HT1080 (cell line): ENCODE data around the gene KLC3. TPM values are rescaled to one million over a fixed set of nuclear protein-coding genes. Genes with fewer than 3 reads are reported as not detected.

ENCODE experiments used
- DNase-seq: peaks from one replicate; pipeline ENCODE4 v3.0.0-alpha.2; 2015; ENCODE audit warnings: low read depth
- total RNA-seq: library from RNA; depleted of rRNA; stranded (reverse); fragments of >200 nt; shearing (Covaris generic); gene quantifications from 2 replicates; pipeline ENCODE4 v1.2.3, GENCODE V29; 2014; rRNA removed

Gene KLC3
- total RNA-seq, 1 experiment from 2014 or later: 0.11 TPM

DNA sequence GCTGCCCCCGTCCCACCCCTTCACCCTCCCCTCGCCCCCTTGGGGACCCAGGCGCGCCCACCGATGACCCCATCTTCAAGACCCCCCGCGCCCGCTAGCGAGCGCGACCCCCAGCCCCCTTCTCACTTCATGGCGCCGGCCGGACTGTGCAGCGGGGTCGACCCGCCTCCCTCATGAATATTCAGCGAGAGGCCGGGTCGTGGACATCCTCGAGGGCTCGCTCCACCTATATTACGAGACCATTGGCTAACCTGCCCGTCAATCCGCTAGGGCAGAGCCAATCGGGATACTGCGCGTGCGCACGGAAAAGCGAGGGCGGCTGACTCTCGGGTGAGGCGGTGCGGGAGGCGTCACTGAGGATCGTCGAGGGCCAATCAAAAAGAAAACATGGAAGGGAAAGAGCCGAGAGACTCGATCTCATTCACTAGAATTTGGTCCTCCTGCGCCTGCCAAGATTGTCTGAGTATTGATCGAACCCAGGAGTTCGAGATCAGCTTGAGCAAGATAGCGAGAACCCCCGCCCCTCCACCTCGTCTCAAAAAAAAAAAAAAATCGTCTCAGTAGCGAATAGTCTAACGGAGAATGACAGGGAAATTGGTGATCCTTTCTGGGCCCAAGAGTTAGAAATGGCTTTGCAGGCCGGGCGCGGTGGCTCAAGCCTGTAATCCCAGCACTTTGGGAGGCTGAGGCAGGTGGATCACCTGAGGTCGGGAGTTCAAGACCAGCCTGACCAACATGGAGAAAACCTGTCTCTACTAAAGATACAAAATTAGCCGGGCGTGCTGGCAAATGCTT is 30.1 kb downstream of the KLC3 start, which contains the start of gene ERCC2:
TSS of gene ERCC2 (minus strand) at position 164 of the 795 bp plus-strand sequence. CDS start at position 131, 33 bp downstream.
- peak; percentile 97 for DNase-seq

DNA sequence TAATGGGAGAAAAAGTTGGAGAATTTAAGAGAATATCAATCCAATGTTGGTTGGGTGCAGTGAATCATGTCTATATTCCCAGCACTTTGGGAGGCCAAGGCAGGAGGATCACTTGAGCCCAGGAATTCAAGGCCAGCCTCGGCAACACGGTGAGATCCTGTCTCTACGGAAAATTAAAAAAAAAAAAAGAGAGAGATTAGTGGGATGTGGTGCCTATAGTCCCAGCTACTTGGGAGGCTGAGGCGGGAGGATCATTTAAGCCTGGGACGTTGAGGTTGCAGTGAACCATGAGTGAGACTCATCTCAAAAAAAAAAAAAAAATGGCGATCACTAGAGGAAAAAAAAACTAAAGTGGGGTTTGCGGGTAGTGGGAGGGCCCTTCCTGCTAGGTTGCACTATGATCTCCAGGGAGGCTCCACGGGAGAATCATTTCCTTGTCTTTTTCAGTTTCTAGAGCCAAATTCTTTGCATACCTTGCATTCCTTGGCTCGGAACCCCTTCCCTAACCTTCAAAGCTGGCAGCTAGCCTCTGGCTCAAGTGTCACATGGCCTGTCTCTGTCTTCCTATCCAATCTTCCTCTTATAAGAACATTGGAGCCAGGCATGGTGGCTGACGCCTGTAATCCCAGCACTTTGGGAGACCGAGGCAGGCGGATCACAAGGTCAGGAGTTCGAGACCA is 35.6 kb downstream of the KLC3 start:
- DNase-seq: peak; percentile 98

DNA sequence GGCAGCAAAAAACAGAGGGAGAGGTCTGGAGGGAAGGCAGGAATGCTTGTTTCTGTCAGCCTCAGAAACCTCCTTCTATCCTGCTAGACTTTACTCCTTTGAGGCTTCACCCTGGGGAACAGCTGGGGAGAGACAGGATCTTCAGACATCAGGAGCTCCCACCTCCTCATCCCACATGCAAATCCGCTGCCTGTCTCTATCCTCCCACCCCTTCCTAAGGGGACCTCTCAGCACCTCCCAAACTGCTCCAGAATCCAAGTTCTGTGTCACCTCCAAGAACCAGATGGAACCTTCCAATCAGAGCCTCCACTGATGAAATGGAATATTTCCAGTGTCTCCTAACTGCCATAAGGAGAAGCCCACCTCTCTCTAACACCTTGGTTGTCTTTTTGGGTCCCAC is 39.6 kb downstream of the KLC3 start:
- DNase-seq: no peak

DNA sequence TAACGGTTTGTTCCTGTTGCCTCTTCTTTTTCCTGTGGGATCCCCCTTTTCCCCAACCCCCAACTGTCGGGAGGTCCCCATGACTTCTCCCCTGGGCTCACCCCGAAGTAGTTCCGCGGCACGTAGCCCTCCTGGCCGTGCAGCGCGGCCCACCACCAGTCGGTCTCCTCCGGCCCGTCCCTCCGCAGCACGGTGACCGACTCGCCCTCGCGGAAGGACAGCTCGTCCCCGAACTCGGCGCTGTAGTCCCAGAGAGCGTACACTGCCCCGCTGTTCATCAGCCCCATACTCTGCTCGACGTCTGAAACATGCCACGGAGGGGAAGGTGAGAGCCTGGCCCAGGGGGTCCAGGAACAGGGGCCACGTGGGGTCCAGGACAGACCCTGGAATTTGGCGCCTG is 41.9 kb downstream of the KLC3 start:
- DNase-seq: no peak

DNA sequence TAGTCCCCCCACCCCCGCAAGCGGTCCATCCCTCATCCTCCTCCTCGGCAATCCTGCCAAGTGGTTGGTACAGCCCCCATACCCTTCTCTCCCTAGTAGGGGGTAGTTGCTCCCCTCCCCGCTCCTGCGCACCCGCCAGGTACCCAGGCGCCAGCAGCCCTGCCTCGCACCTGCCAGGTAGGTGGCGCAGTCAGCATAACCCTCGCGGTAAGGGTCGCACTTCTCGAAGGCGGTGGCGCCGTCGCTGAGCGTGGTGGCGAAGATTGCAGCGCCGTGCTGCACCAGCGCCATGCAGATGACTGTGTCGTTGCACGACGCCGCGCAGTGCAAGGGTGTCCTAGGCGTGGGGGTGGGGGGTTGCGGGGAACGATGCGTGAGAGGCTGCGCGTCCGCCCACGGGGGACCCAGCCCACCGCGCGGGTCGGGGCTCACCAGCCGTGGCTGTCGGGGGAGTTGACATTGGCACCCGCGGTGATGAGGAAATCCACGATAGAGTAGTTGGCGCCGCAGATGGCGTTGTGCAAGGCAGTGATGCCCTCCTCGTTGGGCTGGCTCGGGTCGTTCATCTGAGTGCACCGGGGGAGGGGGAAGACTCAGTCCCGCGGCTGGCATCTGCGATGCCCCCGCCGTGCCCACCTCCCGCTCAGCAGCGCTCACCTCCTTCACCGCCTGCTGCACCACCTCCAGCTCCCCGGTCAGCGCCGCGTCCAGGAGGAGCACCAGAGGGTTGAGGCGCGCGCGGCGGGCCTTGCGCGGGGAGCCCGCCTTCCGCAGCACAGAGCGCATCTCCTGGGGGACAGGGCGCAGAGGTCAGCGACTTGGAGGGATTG is 45.1 kb downstream of the KLC3 start:
- no peak for DNase-seq

DNA sequence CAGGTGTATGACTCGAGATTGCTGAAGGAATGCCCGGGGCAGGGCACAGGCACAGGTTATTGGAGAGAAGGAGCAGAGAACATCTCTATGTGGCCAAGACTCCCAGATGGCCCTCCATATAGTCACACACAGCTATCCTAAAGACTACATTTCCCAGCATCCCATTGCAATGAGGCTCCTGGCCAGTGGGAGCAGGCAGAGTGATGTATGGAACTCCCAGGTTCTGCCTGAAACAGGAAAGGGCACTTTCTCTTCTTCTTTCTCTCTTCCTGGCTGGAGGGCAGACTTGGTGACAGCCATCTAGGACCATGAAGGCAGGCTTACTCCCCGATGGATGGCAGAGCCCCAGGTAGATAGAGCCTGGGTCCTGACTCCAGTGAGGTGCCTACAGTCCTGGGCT is 50.8 kb downstream of the KLC3 start:
- DNase-seq: no peak

DNA sequence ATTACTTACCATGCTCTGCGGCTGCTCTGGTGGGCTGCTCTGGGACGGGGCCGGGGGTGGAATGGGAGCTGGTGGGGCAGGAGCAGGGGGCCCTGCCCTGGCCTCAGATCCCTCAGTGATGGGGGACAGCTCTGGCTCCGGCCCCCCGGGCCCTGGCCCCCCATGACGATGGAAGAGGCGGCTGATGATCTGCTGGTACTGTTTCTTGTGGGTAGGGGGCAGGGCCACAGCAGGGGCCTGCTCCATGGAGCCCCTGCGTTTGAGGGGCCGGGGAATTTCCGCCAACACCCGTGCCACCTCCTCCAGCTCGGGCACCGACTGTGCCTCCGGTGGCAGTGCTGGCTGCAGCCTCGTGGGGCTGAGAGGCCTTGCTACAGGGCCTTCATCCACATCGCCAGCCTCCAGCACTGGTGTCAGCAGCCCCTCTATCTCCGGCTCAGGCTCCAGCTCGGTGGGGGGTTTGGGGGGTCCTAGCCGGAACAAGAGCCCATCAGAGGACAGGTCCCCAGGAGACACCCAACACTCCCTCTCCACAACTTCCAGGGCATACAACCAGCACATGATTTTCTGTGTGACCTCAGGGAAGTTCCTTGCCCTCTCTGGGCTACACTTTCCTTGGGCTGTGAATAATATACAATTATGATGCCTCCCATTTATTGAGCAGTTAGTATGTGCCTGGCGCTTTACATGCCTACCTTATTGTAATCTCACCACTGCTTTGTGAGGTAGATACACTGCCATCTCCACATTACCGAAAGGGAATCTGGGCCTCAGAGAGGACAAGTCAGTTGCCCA is 51.5 kb downstream of the KLC3 start:
- DNase-seq: no peak

DNA sequence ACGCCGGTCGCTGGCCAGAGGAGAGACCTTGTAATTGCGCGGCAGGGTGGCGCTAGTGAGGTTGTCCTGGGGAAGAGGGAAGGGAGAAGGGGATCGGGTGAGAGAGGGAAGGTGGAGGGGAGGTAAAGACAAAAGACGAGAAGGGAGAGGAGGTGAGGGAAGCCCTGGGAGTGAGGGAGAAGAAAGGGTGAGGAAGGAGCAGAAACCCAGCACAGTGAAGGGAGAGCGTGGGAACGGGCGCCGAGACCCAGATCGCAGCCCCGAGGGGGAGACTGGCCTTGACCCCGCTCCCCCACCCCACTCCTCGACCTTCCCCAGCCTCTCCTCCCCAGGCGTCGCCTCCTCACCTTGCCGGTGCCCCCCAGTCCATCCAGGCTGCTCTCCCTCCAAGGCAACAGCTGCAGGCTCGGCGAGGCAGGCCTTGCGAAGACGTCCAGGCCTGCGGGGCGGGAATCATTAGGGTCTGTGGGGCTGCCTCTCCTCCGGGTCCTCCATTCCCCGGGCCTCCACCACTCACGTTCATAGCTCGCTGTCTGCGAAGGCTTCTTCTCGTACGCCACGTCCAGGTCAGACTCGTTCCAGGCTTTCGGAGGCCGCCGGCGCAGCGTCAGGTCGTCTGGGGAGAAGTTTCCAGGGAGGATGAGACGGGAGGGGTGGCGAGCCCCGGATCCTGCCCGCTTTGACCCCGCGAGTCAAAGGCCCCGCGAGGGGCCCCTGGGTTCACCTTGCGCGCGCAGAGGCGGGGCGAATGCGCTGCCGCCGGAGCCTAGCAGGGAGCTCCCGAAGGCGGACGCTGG is 55.5 kb downstream of the KLC3 start:
- DNase-seq: no peak

DNA sequence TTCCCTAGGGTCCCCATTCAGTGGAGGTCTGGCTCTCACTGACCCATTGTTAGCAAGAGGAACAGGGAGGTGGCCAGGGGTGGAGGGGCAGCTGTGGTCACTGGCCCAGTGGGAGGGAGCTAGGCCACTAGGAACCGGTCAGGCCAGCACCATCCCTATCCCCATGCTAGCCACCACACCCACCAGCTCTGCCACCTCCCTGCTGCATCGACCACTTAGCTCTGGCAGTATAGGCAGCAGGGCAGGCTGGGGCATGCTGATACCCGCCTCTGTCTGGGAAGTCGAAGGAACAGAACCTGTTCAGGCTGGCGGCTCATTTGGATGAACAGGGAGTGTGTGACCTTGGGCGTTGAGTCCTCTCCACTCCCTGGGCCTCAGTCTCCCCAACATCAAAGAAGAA is 59.6 kb downstream of the KLC3 start:
- DNase-seq: no peak

Other genes with a start within 250 kb of the KLC3 start
- 24.8 and 26.5 TPM in 2 replicates for gene PPP1R37, start 247.6 kb upstream of the KLC3 start, total RNA-seq
- gene NKPD1, start 179.8 kb upstream of the KLC3 start, total RNA-seq: not detected in 2 replicates
- 0.98 and 1.5 TPM in 2 replicates for gene TRAPPC6A, start 162.5 kb upstream of the KLC3 start, total RNA-seq
- 1.5 and 5.0 TPM in 2 replicates for gene BLOC1S3, start 162.0 kb upstream of the KLC3 start, total RNA-seq
- gene EXOC3L2, start 95.3 kb upstream of the KLC3 start, total RNA-seq: 0.56 and 0.84 TPM in 2 replicates
- 5.3 and 9.2 TPM in 2 replicates for gene MARK4, start 89.5 kb upstream of the KLC3 start, total RNA-seq
- not detected in 2 replicates for gene CKM, start 17.9 kb upstream of the KLC3 start, total RNA-seq
- gene ERCC2, start 29.8 kb downstream of the KLC3 start, total RNA-seq: 20.0 and 23.9 TPM in 2 replicates
- gene PPP1R13L, start 64.3 kb downstream of the KLC3 start, total RNA-seq: 18.9 and 34.3 TPM in 2 replicates
- 39.8 and 54.6 TPM in 2 replicates for gene POLR1G, start 65.9 kb downstream of the KLC3 start, total RNA-seq
- gene ERCC1, start 83.2 kb downstream of the KLC3 start, total RNA-seq: 125 and 137 TPM in 2 replicates
- 0.30 and 0.53 TPM in 2 replicates for gene FOSB, start 127.2 kb downstream of the KLC3 start, total RNA-seq
- 12.9 and 13.7 TPM in 2 replicates for gene RTN2, start 156.3 kb downstream of the KLC3 start, total RNA-seq
- 0.34 and 2.9 TPM in 2 replicates for gene PPM1N, start 157.7 kb downstream of the KLC3 start, total RNA-seq
- 248 and 269 TPM in 2 replicates for gene VASP, start 166.7 kb downstream of the KLC3 start, total RNA-seq
- gene OPA3, start 244.1 kb downstream of the KLC3 start, total RNA-seq: 12.4 and 14.3 TPM in 2 replicates